Measurements from ENCODE around the gene DBR1.

Gene DBR1

GRCh38 chr3:138199851-138200250 is 25.1 kb upstream of the DBR1 start:
- TF ChIP-seq ZNF274 (IDR thresholded peaks at IDR 0.05; ENCODE audit: low read depth, low read length): no peak
- H3K4me3 ChIP-seq (ENCODE audit: low read length): no peak overlapping the region

DNA sequence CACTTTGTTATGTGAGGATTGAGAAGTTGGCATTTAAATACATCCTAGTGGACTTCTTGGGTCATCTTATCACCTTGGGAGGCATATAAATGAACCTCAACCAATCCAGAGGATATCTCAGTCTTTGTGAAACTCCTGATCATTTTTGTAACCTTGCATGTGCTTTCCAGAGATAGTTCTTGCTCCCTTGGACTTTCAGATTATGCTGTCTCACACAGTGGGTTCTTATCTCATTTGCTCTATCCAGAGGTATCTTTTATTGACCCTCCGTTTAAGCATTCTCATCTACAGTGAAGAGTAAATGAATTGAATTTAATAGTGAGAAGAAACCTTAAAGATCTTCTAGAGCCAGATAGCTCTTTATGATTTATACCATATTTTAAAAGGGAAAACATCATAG is 22.8 kb upstream of the DBR1 start:
- no peak overlapping the region for H3K4me3 ChIP-seq (ENCODE audit: low read length)
- TF ChIP-seq ZNF274 (IDR thresholded peaks at IDR 0.05; ENCODE audit: low read depth, low read length): no peak

DNA sequence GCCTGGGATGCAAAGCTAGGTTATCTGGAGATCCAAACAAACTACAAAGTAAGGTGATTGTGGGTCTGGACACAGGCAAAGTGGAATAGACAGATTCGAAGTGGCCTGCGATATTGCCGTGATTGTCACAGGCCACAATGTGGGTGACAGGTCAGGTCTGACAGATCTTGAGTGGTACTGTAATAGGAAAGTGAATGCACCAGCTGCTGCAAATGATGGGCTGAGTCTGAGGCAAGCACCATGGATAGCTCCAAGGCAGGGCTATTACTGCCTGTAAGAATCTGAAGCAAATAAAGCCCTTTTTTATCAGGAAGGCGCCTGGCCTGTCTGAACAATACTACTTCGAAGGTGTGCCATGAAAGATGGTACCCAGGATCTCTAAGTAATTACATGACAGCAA is 22.3 kb upstream of the DBR1 start:
- no peak overlapping the region for H3K4me3 ChIP-seq (ENCODE audit: low read length)
- TF ChIP-seq ZNF274 (IDR thresholded peaks at IDR 0.05; ENCODE audit: low read depth, low read length): no peak

- no peak overlapping the region for H3K4me3 ChIP-seq (ENCODE audit: low read length)
- no peak for TF ChIP-seq ZNF274 (IDR thresholded peaks at IDR 0.05; ENCODE audit: low read depth, low read length)
Observed at GRCh38 chr3:138196023-138196422, 21.3 kb upstream of the DBR1 start.

DNA sequence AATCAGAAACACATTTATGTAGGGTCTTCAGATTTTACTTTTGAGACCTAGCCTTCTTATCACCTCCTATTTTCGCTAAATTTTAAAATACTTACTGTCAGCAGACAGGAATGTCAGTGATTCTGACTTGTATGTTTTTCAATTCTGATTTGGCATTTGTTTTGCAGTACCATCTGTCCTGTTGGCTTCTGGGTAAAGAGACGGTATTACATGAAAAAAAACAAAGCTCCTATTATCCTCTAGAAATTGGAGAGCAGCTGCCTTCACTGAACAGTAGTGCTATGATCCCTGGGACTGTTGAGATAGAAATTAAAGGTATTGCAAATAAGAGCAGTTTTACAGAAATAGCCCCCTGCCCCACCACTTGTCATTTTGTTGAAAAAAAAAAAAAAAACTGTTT is 20.8 kb upstream of the DBR1 start:
- no peak overlapping the region for H3K4me3 ChIP-seq (ENCODE audit: low read length)
- TF ChIP-seq ZNF274 (IDR thresholded peaks at IDR 0.05; ENCODE audit: low read depth, low read length): no peak

DNA sequence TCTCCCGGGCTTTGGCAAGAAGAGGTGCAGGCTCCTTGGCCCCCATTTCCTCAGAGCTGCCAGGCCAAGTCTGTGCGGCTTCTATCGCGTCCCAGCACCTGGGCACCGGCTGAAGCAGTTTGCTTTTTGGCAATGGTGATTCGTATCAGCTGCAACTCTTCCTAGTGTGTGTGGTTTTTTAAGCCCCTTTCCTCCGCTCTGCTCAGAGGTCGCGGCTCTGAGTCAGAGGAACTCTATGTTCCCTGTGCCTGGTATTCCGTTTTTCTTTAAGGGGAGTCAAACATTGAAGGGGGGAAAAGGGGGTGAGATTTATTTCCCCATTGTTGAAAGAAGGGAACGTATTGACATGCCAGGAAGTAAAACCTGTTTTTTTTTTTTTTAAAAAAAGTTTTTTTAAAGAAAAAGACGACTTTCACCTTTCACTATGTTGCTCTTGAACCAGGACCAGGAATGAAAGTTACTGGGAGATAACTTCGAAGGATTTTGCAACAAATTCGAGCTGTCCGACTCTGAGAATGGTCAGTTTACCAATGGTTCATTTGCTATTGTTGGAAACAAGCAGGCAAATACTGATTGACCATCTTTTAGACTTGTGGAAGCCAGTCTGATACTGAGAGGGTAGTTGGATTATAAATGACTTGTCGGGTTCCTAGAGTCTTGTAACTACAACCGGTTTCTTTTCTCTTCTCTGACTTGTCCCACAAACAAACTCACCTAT is 13.5 kb upstream of the DBR1 start:
- no peak for TF ChIP-seq ZNF274 (IDR thresholded peaks at IDR 0.05; ENCODE audit: low read depth, low read length)
- peak overlapping the region; percentile 88 for H3K4me3 ChIP-seq (ENCODE audit: low read length)

DNA sequence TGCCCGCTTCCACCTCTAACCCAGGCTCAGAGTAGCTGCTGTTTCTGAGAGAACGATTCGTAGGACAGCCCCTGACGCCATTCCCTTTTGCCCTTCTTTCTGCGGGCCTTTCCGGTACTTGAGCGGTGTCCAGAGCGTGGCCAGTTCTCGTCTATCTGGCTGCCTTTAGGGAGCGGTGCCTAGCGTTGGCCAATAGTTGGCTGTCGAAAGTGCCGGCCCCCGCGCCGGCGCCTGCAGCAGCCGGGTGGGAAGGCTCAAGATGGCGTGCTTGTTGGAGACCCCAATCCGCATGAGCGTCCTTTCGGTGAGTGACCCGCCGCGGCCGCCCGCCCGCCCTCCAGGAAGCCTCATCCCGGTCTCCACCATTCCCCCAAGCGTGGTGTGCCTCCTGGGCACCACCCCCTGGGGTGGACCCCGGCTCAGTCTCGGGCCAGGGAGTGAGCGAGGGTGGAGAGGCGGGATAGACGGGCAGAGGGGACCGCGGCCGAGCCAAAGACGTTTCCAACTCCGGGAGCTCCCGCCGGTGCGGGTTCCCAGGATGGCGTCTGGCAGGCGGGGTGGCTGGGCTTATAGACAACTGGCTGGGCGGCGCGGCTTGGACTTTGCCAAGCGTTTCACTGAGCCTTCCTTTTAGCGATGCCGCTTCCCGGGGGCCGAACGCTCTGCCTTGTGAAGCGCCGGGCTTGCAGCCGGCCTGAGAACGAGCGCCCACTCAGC is 12.7 kb upstream of the DBR1 start, which contains the start of gene ARMC8:
Gene ARMC8 (plus strand): TSS at position 6 of the 717 bp plus-strand sequence. CDS start 254 bp downstream, at position 260.
- TF ChIP-seq ZNF274 (IDR thresholded peaks at IDR 0.05; ENCODE audit: low read depth, low read length): no peak

GRCh38 chr3:138186803-138187295 is 12.1 kb upstream of the DBR1 start:
- no peak for TF ChIP-seq ZNF274 (IDR thresholded peaks at IDR 0.05; ENCODE audit: low read depth, low read length)
- peak overlapping the region; percentile 88 for H3K4me3 ChIP-seq (ENCODE audit: low read length)

More for the DNA sequence above, 12.7 kb upstream of the DBR1 start, which contains the start of gene ARMC8:
- H3K4me3 ChIP-seq (ENCODE audit: low read length): peak within 1 kb of the TSS; percentile 88

GRCh38 chr3:138186221-138186620 is 11.5 kb upstream of the DBR1 start:
- H3K4me3 ChIP-seq (ENCODE audit: low read length): no peak overlapping the region
- TF ChIP-seq ZNF274 (IDR thresholded peaks at IDR 0.05; ENCODE audit: low read depth, low read length): no peak

DNA sequence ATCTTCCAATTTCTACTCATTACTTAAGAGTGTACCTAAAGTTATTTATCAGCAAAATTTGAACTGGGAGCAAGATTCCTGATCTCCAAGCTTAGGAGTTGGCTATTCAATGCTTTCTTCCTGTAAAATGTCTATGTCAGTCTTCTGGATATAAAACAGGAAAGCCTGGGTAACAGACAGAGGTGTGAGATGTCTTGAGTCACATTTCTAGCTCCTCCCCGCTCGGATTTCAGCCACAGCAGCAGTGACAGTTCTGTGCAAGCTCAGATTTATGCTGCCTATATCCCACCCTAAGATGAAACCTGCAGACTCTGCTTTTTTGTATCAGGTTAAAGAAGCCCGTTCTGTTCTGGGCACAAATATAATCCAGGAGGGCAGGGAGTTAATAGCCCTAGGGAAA is 10.3 kb upstream of the DBR1 start:
- TF ChIP-seq ZNF274 (IDR thresholded peaks at IDR 0.05; ENCODE audit: low read depth, low read length): no peak
- H3K4me3 ChIP-seq (ENCODE audit: low read length): no peak overlapping the region

DNA sequence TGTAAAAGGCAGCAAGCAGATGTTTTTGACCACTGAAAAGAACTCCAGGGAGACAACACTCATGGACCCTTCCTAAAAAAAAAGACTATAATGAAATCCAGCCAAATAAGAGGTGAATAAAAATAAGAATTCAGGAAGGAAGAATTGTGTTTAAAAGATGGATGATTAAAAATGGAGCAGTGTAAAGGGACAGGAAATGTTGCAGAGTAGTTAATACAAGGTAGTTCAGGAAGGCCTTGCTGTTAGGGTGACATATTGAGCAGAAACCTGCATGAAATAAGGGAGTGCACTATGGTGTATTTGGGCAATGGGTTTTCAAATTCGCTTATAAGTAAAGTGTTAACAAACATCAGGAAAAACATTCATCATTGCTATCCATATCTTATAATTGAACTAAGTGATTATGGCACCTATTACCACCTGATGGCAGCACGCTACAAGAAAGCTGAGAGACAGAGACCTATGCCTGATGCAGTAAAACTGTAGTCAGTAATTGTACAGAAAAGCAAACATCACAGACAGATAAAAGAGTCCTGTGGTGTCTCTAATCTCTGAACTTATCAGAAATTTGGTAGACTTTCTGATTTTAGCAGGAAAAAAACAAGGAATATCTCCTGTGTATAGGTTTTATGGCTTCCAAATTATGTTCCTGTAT is 5.8 kb upstream of the DBR1 start:
- TF ChIP-seq ZNF274 (IDR thresholded peaks at IDR 0.05; ENCODE audit: low read depth, low read length): no peak
- H3K4me3 ChIP-seq (ENCODE audit: low read length): no peak overlapping the region

DNA sequence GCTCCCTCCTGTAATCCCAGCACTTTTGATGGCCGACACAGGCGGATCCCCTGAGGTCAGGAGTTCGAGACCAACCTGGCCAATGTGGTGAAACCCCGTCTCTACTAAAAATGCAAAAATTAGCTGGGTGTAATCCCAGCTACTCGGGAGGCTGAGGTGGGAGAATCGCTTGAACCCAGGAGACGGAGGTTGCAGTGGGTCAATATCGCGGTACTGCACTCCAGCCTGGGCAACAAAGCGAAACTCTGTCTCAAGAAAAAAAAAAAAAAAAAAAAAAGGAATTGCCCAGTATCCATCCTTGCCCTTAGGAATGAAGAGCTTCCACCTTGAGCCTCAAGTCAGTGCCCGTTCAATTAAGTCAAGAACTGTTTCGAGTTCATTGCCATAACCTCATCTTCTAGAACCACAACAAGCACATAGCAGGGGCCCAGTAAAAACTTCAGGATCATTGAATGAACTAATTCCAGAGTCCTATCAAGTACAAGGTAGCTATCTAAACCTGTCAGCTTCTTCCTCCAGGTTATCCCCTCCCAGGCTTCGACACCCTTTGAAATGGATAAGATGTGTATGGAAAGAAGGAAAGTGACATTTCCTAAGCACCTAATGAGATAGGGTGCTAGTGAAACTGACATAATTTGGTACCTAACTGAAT is 826 bp downstream of the DBR1 start:
- no peak for TF ChIP-seq ZNF274 (IDR thresholded peaks at IDR 0.05; ENCODE audit: low read depth, low read length)

DNA sequence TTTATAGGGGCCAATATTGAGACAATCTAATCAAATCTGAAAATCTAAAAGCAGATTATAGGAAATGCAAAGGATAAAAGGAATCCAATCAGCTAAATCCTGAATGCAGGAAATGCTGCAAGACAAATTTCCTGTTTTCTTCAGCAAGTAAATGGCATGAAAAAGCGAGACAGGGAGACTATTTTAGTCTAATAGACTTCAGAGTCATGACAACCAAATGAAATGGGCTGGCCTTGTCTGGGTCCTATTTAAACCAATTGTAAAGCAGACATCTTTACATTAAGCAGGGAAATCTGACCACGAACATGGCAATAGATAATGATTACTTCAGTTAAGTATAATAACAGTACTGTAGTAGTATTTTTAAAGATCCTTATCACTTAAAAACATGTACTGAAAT is 2.1 kb downstream of the DBR1 start:
- no peak overlapping the region for H3K4me3 ChIP-seq (ENCODE audit: low read length)

More for the DNA sequence above, 826 bp downstream of the DBR1 start:
- H3K4me3 ChIP-seq (ENCODE audit: low read length): peak overlapping the region; percentile 63

DNA sequence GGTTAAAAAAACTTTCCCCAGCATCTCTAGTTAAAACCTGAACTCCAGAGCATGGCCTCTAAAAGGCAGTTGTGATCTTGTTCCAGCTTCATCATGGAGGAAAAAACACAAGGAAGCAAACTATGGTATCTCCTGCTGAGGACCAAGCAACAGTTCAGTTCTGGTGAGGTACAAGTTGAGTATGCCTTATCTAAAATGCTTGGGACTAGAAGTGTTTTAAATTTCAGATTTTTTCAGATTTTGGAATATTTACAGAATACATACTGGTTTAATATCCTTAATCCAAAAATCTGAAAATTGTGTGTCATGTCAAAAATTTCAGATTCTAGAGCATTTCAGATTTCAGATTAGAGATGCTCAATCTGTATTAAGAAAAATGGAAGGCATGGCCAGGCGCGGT is 9.7 kb downstream of the DBR1 start:
- no peak overlapping the region for H3K4me3 ChIP-seq (ENCODE audit: low read length)
- TF ChIP-seq ZNF274 (IDR thresholded peaks at IDR 0.05; ENCODE audit: low read depth, low read length): no peak

More for the DNA sequence above, 2.1 kb downstream of the DBR1 start:
- no peak for TF ChIP-seq ZNF274 (IDR thresholded peaks at IDR 0.05; ENCODE audit: low read depth, low read length)
